Measurements from ENCODE around the gene PIGQ. TPM values are rescaled to one million over a fixed set of nuclear protein-coding genes. Genes with fewer than 3 reads are reported as not detected.

PIGQ gene
- total RNA-seq, 1 donor from 2014 or later: 12.3 TPM

DNA sequence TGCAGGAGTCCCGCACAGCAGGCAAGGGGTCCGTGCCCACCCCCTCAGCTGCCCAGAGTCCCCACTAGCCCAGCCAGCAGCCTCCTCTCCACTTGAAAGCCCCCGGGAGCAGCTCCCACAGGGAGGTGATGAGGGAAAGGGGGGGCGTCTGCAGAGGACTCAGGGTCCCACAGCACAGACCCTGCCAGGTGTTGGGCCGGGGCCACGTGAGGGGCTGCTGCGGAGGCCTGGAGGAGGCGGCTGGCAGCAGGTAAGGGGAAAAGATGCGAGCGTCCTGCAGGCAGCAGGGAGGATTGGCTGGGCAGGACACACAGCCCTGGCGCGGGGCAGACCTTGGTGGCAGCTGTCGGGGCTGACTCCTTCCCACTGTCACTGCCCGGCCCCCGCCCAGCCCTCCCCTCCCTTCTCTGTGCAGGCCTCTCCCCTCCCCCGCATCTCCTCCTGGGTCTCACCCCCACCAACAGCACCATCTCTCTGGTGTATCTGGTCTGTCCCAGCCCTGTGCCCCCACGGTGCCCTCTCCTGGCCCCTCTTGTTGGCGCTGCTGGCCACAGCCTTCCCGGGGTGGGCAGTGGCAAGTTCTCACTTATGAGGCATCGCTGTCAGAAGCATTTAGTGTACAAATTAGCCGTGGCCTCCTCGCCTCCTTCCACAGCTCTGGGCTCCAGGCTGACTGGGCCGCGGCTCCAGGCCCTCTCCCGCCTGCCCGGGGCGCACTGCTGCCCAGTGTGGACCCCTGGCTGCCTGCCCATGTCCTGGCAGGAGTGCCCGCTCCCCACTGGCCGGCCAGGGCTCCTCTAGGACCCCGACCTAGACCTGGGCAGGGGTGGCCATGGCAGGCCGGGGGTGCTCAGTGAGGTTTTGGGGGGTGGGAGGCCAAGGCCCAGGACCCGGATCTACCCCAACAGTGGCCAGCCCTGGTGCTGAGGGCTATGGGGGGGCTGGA, 14.0 kb upstream of the PIGQ start:
- DNase-seq (ENCODE audit: low read depth in 2 of 2): no peak

DNA sequence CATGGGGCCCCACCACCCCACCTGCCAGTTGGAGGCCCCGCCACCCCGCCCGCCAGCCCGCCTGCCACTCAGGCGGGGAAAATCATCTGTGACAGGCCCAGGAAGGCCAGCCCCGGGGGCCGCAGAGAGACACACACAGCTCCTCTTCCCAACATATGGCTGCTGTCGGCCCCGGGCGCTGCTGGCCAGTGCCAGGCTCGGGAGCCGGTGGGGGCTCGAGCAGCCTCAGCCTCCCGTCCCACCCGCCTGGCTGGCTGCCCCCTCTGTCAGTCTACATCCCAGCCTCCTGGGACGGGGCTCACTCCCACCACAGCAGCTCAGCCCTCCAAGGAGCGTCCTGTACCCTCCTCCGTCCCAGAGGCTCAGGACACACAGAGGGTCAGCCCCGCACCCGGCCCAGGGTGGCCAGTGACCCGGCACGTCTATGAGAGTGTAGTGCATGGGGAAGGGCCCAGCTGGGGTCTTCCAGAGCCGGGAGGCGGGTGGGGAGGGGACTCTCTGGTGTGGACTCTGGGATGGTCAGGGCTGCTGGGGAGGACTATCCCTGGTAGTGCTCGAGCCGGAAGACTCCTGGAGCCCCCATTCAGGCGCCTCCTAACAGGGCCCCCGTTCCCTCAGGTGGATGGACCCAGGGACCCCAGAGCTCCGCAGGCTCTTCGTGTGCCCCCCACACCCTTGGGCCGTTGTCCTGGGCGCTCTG, 13.1 kb upstream of the PIGQ start:
- no peak for DNase-seq (ENCODE audit: low read depth in 2 of 2)

DNA sequence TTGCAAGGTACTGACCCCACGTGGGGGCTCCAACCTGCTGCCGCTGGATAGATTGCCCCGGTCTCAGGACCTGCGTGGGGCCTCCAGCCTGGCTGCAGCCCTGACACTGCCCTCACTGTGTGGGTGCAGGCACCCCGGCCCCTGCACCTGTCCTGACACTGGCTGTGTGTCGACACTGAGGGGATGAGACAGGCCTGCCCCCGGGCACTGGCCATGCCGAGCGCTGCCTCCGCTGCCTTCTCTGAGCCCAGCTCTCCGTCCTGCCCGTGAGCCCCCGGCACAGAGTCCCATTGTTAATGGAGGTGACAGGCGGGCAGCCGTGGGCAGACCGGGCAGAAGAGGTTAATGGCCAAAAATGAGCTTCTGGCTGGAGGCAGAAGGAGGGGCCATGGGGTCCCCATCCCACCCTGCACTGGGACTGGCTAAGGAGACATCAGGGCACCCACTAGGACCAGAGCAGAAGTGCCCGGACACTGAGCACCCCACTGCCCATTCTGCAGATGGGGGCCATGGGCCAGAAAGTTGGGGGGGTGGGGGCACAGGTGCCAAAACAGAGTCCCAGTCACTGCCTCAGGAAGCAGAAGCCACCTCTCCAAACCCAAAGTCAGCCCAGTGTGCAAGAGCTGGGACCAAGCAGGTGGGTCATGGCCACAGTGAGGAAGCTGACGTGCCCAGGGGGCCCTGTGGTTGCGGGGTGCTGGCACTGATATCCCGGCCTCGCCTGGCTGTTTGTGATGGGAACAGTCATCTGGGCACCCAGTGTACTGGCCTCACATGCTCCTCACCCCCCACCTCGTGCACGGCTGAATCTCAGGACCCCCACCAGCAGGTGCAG, 12.1 kb upstream of the PIGQ start:
- no peak for DNase-seq (ENCODE audit: low read depth in 2 of 2)

DNA sequence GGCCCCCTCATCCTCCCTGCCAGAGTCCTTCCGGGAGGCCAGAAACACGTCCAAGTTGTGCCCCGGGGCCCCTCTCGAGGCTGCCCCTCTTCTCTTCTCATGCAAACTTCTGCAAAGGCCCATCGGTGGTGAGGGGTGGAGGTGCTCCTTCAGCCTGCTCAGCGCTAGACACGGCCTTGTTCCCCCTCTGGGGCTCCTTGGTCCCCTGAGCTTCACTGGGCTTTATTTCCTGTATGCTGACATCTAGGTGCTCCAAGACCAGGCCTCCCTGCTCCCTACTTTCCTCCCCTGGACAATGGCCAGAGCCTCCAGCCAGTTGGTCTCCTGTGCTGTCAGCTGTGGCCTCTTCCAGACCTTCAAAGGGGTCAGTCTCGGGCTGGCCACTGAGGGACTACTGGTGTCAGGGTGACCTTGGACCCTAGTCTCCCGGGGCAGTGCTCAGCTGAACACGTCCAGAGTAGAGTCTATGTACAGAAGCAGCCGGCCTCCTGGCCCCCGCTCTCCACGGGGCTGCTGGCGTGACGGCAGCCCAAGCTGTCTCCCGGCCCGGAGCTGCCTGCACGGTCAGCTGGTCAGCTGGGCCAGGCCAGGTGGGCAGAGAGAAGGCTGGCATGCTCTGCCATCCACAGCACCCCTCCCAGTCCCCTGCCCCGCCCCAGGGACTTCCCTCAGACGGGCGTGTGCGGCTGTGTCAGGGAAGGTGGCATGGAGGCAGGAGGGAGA, 11.3 kb upstream of the PIGQ start:
- DNase-seq (ENCODE audit: low read depth in 2 of 2): no peak

GRCh38 chr16:559021-559380, 10.8 kb upstream of the PIGQ start:
- no peak for DNase-seq (ENCODE audit: low read depth in 2 of 2)

- no peak for DNase-seq (ENCODE audit: low read depth in 2 of 2)
Observed at GRCh38 chr16:559411-560203, 10.2 kb upstream of the PIGQ start.

DNA sequence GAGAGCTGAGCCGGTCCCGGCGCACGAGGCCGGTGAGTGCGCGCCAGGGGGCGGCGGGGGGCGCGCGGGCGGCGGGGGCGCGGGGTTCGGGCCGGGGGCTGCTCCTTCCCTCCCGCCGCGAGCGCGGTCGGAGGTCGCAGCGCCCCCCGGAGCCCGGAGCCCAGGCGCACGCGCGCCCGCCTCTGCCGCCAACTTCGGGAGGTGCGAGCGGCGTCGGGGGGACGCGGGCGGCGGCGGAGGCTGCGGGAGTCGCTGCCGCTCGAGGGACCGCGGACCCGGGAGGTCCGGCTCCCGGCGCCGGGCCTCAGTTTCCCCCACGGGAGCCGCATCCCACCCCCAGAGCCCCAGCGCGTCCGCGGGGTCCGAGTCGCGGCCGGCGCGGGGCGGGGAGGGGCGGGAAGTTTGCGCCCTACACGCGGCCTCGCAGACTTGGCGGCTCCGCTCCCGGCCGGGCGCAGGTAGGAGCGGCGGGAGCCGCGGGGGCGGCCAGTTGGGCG, 9.5 kb upstream of the PIGQ start, which contains the start of gene PRR35:
Gene PRR35 (plus strand): TSS at position 191 of the 497 bp plus-strand sequence. CDS start 2,901 bp downstream, outside the sequence.
- no peak for DNase-seq (ENCODE audit: low read depth in 2 of 2)

GRCh38 chr16:560701-561412, 8.9 kb upstream of the PIGQ start:
- no peak for DNase-seq (ENCODE audit: low read depth in 2 of 2)

GRCh38 chr16:561413-561794, 8.4 kb upstream of the PIGQ start:
- no peak for DNase-seq (ENCODE audit: low read depth in 2 of 2)

GRCh38 chr16:561957-562938, 7.5 kb upstream of the PIGQ start:
- no peak for DNase-seq (ENCODE audit: low read depth in 2 of 2)

GRCh38 chr16:563072-563644, 6.6 kb upstream of the PIGQ start:
- no peak for DNase-seq (ENCODE audit: low read depth in 2 of 2)

- no peak for DNase-seq (ENCODE audit: low read depth in 2 of 2)
Observed at GRCh38 chr16:564690-565418, 4.9 kb upstream of the PIGQ start.

DNA sequence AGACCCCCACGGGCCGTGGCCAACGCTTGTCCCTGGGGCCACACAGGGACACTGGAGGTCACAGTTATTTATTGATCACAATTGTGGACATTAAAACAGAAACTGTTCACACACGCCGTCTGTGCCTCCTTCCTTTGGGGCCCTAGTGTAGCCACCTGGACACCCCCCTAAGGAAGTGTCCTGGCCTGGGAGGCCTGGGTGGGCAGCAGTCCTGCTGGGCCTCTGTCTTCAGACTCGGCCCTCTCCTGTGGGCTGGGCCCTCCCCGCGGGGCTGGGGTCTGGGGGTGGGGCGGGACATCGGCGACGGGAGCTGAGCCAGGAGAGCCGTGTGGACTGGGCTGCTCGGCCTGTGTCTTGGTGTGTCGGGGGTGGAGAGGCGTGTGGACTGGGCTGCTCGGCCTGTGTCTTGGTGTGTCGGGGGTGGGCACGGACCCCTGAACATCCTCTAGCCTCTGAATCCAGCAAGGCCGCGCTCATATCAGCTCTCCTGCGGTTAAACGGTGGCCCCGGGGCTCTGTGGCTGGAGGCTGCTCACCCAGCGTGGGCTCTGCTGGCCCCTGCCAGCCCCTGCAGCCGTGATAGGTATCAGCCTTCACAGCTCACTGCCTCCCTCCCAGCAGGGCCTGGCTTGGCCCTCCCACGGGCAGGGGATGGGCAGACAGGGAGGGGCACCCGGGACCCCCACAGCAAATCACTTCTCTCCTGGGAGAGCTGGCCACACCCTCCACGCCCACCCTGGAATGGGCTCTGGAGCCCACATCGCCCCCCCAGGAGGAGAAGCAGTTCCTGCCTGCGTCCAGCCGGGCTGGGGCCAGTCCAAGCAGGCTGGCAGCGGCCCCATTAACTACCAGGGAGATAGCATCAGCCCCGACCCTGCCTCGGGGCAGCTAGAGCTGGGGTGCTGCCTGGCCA, 4.1 kb upstream of the PIGQ start:
- DNase-seq (ENCODE audit: low read depth in 2 of 2): no peak

DNA sequence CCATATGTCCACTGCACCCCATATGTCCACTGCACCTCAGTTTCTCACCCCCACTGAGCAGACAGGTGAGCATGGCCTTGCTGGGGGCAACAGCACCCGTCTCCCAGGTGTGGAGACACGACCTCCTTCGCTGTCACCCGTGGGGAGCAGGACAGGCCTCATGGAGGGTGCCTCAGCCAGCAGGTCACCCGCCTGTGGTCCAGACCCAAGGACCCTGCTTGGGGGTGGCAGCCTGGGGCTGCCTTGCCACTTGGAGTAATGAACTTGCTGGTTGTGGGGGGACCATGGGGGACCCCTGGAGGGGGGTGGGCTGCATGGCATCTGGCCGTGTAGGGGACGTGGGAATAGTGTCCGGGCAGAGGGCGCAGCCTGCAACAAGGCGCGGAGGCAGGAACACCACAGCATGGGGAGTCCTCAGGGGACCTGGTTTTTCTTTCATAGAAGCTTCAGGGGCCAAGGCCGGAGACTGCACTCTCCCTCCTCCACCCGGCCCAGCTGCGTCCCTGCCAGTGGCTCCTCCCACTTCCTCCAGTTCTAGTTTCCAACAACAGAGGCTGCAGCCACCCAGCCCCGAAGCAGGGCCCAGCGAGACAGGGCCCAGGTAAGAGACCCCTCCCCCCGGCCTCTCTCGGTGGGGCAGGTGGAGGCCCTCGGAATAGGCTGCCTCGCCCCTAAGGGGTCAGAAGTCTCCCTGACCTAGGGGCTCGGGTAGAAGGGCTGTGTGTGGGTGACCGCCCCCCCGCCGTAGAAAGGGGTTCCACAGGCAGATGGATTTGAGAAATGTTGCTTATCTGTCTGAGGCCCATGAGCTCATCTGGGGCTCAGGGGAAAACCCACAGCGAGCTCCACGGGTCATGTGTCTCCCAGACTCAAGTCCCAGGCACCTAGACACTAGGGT, 3.0 kb upstream of the PIGQ start, which contains the start of gene NHLRC4:
Gene NHLRC4 (plus strand): TSS at position 531 of the 898 bp plus-strand sequence. CDS start 1,043 bp downstream, outside the sequence.
- peak in 1 of 2 donors; percentile 72 for DNase-seq (ENCODE audit: low read depth in 2 of 2)

All from dermis microvascular lymphatic vessel endothelial cell (primary cell).